Left lung (tissue), 10 donors: ENCODE data around the gene KRT8. TPM values are rescaled to one million over a fixed set of nuclear protein-coding genes. Genes with fewer than 3 reads are reported as not detected.
A peak's percentile ranks its signal among the peaks of the same experiment; 100 is the strongest.

Source experiments
- ATAC-seq: fragments of 200-7000 bp; cut with Tn5 transposase; one replicate; pipeline ENCODE4 v1.9.1; 2020; ENCODE audit warnings: moderate library complexity
- DNase-seq, 4 donors: peaks; one replicate each; pipeline ENCODE4 v3.0.0-alpha.2; 2013 to 2020
- H3K27ac ChIP-seq, 2 donors: fragments of 200-600 bp; sonication (generic) in 1 of 2; one replicate each; pipeline versions ENCODE4 v1.5.0 to v1.8.0; 2020 to 2021
- H3K27me3 ChIP-seq, 2 donors: fragments of 200-600 bp; sonication (generic) in 1 of 2; one replicate each; pipeline versions ENCODE4 v1.5.0 to v1.8.0; 2020 to 2021
- H3K36me3 ChIP-seq, 2 donors: fragments of 200-600 bp; sonication (generic) in 1 of 2; one replicate each; pipeline versions ENCODE4 v1.5.0 to v1.8.0; 2020 to 2021
- H3K4me1 ChIP-seq, 2 donors: fragments of 200-600 bp; one replicate each; pipeline ENCODE4 v1.8.0; 2021
- H3K4me3 ChIP-seq, 2 donors: fragments of 200-600 bp; sonication (generic) in 1 of 2; one replicate each; pipeline versions ENCODE4 v1.5.0 to v1.8.0; 2020 to 2021; ENCODE audit warnings: mild to moderate bottlenecking in 1 of 2
- H3K9me3 ChIP-seq, 2 donors: fragments of 200-600 bp; sonication (generic) in 1 of 2; one replicate each; pipeline versions ENCODE4 v1.5.0 to v1.8.0; 2020 to 2021
- intact Hi-C, 2 donors: fragments of 100-400 bp; cut with DNase I; formaldehyde crosslinking; loops; one replicate each; pipeline versions ENCODE4 v1.11.2 to v1.14.2; 2022
- polyA plus RNA-seq, 6 donors: library from polyadenylated mRNA; unstranded; fragments of 120-200 nt; gene quantifications; one replicate each; pipeline ENCODE4 v1.2.1, GENCODE V29; 2013; ENCODE audit not compliant: insufficient read length in 6 of 6
- total RNA-seq, 2 donors: library from RNA; stranded (reverse); fragmentation: NEBNext Ultra II Directional; extraction: Animal tissue kit (Norgen Biotek cat#: 25700); gene quantifications; one replicate each; pipeline ENCODE4 v1.2.1, GENCODE V29; 2021
- TF ChIP-seq, protein P1 (sequence below), 2 donors: fragments of 200-600 bp; sonication (generic) in 1 of 2; IDR thresholded peaks; one replicate each; pipeline versions ENCODE4 v1.5.0 to v1.8.0; 2021; ENCODE audit warnings: antibody characterized with exemption in 2 of 2
- donor health status: DM: no; HTN: yes; CAD: no.
- donor health status: DM: no; HTN: no; CAD: no.

Gene KRT8
- total and polyA plus RNA-seq, 8 donors, result 159 to 1,126 (median 207) TPM

DNA sequence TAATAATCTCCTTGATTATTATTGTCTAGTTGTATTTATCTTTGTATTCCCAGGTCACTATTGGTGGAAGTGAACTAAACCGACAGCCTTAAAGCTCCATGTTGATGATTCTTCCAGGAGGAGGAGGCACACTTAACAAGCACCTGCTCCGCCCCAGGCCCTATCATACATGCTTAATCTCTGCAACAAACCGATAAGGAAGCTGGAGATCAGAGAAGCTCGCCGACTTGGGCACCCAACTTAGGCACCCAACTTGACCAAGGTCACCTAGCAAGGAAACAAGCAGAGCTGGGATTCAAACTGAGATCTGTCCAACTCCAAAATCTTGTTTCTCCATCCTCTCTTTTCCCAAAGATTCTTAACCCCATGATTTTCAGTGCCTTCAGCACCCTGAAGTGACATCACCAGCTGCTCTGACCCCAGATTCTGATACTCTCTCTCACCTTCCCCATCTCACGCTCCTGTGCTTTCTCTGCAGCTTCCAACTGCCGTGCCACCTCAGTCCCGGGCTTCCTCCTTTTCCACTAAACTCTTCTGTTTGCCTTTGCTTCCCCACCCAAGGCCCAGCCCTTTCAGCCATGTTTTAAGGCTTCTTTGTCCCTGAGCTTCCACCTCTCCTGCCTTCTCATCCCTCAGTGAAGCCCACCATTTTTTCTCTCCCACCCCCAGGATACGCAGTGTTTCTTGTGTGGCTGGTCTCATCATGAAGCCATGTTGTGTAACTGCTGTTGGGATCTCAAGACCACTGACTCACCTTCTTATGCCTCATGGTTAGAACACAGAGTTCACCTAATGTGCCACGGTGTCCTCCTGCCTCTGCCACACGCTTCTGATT lies 37.4 kb upstream of the KRT8 start:
- H3K4me3 ChIP-seq, result no peak overlapping the region
- TF ChIP-seq, protein P1, sequence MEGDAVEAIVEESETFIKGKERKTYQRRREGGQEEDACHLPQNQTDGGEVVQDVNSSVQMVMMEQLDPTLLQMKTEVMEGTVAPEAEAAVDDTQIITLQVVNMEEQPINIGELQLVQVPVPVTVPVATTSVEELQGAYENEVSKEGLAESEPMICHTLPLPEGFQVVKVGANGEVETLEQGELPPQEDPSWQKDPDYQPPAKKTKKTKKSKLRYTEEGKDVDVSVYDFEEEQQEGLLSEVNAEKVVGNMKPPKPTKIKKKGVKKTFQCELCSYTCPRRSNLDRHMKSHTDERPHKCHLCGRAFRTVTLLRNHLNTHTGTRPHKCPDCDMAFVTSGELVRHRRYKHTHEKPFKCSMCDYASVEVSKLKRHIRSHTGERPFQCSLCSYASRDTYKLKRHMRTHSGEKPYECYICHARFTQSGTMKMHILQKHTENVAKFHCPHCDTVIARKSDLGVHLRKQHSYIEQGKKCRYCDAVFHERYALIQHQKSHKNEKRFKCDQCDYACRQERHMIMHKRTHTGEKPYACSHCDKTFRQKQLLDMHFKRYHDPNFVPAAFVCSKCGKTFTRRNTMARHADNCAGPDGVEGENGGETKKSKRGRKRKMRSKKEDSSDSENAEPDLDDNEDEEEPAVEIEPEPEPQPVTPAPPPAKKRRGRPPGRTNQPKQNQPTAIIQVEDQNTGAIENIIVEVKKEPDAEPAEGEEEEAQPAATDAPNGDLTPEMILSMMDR (IDR thresholded peaks at IDR 0.05), result no peak
- H3K36me3 ChIP-seq, result no peaks in the 10 kb centered on the region
- peaks cover 5 to 9% of the 10 kb centered on the region in 2 donors for H3K4me1 ChIP-seq
- DNase-seq (no peak), ATAC-seq (no peak)
- intact Hi-C loops, result no loop called here
- no peak overlapping the region for H3K27ac ChIP-seq
- H3K27me3 ChIP-seq, result no peaks in the 10 kb centered on the region
- H3K9me3 ChIP-seq, result no peaks in the 10 kb centered on the region

DNA sequence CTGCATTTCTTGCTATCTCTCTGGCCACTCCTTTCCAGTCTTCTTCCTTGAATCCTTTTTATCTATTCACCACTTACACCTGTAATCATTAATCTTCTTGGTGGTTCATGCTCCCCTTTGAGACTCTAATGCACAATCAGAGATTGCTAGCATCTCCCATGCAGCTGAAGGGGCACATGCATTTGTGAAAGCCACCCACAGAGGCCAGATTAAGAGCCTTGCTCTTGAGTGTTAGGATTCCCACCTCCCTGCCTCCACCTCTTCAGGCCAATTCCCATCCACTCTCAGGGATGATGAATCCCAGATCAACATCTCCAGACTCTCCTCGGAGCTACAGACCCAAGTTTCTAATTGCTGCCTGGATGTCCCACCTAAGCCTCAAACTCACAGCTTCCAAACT lies 24.7 kb upstream of the KRT8 start:
- H3K27me3 ChIP-seq, result no peaks in the 10 kb centered on the region
- DNase-seq (no peak), ATAC-seq (no peak)
- TF ChIP-seq, protein P1 (IDR thresholded peaks at IDR 0.05), result no peak
- no peak overlapping the region for H3K27ac ChIP-seq
- no peaks in the 10 kb centered on the region for H3K36me3 ChIP-seq
- intact Hi-C loops, result no loop called here
- no peaks in the 10 kb centered on the region for H3K9me3 ChIP-seq
- no peak overlapping the region for H3K4me3 ChIP-seq
- H3K4me1 ChIP-seq, result peaks cover 15 to 17% of the 10 kb centered on the region in 2 donors

DNA sequence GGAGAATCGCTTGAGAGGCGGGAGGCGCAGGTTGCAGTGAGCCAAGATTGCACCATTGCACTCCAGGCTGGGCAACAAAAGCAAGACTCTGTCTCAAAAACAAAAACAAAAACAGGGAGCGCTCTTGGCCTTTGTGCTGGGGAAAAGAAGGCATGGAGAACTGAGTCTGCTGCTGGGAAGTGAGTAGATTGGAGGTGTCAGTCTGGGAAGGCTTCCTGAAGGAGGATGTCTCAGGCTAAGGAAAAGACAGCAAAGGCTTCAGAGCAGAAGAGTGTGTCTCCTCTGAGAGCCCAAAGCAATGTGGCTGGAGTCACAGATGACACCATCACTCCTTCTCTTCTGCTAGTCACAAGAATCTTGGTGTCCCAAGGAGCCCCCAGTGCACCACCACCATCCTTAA lies 23.1 kb upstream of the KRT8 start:
- intact Hi-C loops, result no loop called here
- no peak overlapping the region for H3K4me3 ChIP-seq
- DNase-seq (no peak), ATAC-seq (no peak)
- peaks cover 15 to 17% of the 10 kb centered on the region in 2 donors for H3K4me1 ChIP-seq
- no peaks in the 10 kb centered on the region for H3K27me3 ChIP-seq
- no peaks in the 10 kb centered on the region for H3K36me3 ChIP-seq
- no peaks in the 10 kb centered on the region for H3K9me3 ChIP-seq
- TF ChIP-seq, protein P1 (IDR thresholded peaks at IDR 0.05), result no peak
- peak overlapping the region; percentile 59 to 80 for H3K27ac ChIP-seq

DNA sequence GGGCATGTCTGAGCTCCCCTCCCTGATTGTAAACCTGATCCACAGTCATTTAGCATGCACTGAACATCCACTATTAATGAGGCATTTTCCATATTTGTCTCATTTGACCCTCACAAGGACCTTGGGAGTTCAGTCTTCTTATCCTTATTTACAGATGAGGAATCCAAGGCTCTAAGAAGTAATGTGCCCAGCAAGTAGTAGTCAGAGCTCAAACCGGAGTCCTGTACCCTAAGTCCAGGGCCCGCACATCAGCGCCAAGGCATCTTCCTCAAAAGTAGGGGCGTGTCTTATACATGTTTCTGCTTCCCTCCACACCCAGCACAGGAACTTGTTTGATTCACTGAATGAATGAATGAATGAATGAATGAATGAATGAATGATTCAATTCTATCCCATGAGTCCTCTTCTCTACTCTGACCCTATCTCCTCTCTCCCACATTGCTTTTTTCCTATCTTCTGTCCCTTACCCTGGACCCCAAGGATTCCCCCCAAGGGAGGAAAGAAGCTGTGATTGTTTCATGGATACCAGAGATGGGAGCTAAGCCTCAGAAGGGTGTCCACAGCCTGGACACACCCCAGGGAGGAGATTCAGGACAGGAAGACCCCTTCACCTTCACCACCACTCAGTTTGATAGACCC lies 21.8 kb upstream of the KRT8 start:
- Histone ChIP-seq H3K27ac (peak overlapping the region; percentile 59 to 80), H3K36me3 (no peaks in the 10 kb centered on the region), H3K4me3 (no peak overlapping the region), H3K4me1 (peaks cover 15 to 17% of the 10 kb centered on the region in 2 donors), H3K9me3 (no peaks in the 10 kb centered on the region), H3K27me3 (no peaks in the 10 kb centered on the region)
- TF ChIP-seq, protein P1 (IDR thresholded peaks at IDR 0.05), result no peak
- DNase-seq, result no peak
- ATAC-seq, result peak; percentile 24
- intact Hi-C loops, result no loop called here
